ENCODE results near the gene ANKMY1.

ANKMY1 gene

DNA sequence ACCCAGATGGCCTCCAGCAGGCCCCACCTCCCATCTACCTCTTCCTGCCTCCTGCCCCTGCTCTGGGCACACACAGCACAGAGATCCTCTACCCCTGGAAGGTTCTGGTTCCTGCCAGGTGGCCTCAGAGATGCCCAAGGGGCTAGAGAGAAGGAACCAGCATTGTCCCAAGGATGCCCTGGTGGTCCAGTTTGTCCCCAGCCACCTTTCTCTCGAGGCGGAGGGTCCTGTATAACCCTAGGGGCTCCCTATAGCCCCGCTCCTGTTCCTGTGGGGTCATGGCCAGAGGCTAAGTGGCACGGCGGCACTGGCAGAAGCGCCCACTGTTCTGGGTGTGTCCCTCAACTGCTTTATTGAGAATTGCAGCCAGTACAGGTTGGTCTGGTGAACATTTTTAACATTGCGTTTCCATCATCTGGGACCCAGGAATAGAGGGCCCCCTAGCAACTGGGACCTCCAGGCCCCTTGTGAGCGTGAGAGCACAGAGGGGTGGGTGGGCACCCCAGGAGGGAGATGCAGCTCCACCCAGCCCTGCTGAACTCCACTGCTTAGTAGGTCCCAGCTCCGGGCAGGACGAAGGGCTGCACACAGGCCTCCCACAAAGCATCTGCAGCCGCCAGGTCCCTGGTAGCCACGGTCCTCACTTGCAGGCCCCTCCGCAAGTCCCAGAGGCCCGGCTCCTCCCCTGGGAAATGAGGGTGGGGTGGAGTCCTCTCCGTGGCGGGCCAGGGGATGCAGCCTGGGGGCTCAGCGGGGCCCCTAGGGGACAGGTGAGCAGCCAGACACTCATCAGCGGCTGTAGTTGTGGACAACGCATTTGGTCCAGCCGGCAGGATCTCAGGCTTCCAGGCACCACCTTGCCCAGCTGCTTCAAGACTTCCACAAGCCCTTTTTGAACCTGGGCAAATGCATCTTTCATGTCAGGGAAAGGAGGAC is 89.2 kb downstream of the ANKMY1 start:
- no peak for DNase-seq

DNA sequence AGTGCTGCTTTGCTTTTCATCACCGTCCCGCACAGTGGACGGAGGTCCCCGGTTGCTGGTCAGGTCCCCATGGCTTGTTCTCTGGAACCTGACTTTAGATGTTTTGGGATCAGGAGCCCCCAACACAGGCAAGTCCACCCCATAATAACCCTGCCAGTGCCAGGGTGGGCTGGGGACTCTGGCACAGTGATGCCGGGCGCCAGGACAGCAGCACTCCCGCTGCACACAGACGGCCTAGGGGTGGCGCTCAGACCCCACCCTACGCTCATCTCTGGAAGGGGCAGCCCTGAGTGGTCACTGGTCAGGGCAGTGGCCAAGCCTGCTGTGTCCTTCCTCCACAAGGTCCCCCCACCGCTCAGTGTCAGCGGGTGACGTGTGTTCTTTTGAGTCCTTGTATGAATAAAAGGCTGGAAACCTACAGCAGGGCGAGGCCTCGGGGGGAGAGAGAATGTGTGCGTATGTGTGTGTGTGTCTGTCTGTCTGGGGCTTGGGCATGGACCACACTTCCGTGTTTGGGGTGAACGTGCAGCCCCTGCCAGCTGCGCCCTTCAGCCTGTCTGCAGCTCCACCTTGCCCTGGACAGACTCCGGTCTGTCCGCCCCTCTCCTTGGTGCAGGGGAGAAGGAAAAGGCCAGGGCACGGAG is 90.0 kb downstream of the ANKMY1 start:
- DNase-seq: no peak

DNA sequence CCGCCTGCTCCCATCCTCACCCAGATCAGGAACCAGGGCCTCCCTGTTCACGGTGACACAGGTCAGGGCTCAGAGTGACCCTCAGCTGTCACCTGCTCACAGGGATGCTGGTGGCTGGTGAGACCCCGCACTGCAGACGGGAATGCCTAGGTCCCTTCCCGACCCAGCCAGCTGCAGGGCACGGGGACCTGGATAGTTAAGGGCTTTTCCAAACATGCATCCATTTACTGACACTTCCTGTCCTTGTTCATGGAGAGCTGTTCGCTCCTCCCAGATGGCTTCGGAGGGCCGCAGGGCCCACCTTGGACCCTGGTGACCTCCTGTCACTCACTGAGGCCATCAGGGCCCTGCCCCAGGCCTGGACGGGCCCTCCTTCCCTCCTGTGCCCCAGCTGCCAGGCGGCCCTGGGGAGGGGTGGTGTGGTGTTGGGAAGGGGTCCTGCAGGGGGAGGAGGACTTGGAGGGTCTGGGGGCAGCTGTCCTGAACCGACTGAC is 90.6 kb downstream of the ANKMY1 start:
- no peak for DNase-seq

DNA sequence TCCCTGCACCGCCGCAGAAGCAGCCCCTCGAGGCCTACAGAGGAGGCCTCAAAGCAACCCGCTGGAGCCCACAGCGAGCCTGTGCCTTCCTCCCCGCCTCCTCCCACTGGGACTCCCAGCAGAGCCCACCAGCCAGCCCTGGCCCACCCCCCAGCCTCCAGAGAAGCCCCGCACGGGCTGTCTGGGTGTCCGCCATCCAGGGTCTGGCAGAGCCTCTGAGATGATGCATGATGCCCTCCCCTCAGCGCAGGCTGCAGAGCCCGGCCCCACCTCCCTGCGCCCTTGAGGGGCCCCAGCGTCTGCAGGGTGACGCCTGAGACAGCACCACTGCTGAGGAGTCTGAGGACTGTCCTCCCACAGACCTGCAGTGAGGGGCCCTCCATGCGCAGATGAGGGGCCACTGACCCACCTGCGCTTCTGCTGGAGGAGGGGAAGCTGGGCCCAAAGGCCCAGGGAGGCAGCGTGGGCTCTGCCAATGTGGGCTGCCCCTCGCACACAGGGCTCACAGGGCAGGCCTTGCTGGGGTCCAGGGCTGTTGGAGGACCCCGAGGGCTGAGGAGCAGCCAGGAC is 91.1 kb downstream of the ANKMY1 start:
- no peak for DNase-seq

DNA sequence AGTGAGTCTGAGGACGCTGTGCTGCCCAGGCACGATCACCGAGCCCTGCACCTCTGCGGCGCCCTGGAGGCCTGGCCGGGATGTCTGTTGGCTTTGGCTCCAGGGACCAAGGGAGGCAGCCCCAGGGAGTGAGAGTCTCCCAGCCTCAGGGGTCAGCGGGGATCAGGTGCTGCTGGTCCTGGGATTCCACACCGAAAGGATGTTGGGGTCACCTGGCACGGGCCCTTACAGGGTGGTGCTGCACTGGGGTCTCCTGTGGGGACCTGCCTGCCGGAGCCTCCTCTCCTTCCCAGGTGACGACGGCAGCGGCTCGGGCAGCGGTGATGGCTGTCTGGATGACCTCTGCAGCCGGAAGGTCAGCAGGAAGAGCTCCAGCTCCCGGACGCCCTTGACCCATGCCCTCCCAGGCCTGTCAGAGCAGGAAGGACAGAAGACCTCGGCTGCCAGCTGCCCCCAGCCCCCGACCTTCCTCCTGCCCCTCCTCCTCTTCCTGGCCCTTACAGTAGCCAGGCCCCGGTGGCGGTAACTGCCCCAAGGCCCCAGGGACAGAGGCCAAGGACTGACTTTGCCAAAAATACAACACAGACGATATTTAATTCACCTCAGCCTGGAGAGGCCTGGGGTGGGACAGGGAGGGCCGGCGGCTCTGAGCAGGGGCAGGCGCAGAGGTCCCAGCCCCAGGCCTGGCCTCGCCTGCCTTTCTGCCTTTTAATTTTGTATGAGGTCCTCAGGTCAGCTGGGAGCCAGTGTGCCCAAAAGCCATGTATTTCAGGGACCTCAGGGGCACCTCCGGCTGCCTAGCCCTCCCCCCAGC is 91.8 kb downstream of the ANKMY1 start:
- DNase-seq: no peak

DNA sequence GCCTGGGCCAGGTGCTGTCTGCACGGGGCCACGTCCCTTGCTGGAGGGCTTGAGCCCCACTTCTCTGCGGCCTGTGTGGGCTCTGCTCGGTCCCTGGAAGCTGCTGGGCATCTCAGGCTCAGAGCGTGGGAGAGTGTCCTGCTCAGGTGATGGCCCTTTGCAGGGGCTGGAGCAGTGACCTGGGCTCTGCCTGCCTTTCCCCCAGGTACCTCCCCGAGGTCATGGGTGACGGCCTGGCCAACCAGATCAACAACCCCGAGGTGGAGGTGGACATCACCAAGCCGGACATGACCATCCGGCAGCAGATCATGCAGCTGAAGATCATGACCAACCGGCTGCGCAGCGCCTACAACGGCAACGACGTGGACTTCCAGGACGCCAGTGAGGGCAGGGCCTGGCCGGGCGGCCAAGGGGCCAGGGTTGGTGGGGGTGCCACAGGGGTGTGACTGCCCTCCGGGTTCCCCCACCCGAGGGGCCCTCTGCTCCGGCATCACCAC is 92.5 kb downstream of the ANKMY1 start:
- no peak for DNase-seq

DNA sequence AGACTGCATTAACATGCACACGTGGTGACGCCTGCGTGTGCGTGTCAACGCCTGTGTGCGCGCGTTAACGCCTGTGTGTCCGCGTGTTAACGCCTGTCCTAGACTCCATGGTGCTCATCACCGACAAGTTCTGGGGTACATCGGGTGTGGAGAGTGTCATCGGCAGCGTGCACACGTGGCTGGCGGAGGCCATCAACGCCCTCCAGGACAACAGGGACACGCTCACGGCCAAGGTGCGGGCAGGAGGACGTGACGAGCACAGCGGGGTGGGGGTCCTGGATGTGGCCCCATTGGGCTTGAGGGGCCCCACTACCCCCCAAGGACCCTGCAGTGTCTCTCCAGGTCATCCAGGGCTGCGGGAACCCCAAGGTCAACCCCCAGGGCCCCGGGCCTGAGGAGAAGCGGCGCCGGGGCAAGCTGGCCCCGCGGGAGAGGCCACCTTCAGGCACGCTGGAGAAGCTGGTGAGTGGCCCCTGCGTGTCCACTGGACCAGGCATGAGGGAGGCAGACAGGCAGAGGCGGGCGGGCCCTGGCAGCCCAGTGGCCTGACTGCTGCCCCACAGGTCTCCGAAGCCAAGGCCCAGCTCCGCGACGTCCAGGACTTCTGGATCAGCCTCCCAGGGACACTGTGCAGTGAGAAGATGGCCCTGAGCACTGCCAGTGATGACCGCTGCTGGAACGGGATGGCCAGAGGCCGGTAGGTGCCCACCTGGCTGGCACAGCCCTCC is 93.1 kb downstream of the ANKMY1 start:
- DNase-seq: no peak

DNA sequence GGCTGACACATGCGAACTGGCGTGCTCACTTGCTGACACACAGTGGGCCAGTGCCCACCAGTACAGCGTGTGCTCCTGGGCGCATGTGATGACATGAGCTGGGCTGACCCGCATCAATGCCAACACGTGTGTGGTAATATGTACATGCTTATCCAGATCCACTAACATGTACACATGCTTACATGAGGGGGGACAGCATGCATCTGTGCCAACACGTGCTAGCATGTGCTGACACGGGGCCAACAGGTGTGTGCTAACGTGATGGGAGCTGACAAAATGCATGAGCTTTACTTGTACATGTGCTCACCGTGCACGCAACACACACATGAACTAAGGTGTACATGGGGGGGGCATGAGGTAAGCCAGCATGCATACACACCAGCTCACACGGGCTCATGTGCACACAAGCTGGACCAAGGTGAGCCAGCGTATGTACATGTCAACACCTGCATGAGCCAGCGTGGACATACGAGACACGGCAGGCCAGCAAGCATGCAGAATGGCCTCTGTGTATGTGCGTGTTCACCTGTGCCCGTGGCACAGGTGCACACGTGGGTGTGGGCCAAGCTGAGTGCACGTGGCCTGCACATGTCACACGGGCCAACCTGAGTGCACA is 93.8 kb downstream of the ANKMY1 start:
- no peak for DNase-seq

DNA sequence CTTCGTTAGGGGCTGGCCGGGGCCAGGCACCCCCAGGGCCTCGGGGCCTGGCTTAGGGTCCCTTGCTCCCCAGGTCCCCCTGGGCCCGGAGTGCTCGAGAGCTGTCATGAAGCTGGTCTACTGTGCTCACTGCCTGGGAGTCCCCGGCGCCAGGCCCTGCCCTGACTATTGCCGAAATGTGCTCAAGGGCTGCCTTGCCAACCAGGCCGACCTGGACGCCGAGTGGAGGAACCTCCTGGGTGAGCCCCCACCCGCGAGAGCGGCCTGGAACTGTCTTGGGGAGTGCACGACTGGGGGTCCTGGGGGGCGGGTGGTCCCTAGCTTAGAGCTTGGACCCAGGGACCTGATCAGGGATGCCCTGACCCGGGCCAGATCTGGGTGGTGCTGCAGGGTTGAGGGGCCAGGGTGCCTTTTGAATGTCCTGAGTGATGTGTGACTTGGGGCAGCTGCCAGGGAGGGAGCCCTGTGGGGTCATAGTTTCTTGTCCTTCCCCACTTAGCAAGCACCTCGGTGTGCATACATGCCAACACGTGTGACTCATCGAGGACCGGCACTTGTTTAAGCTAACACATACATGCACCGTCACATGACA is 94.4 kb downstream of the ANKMY1 start:
- DNase-seq: no peak

DNA sequence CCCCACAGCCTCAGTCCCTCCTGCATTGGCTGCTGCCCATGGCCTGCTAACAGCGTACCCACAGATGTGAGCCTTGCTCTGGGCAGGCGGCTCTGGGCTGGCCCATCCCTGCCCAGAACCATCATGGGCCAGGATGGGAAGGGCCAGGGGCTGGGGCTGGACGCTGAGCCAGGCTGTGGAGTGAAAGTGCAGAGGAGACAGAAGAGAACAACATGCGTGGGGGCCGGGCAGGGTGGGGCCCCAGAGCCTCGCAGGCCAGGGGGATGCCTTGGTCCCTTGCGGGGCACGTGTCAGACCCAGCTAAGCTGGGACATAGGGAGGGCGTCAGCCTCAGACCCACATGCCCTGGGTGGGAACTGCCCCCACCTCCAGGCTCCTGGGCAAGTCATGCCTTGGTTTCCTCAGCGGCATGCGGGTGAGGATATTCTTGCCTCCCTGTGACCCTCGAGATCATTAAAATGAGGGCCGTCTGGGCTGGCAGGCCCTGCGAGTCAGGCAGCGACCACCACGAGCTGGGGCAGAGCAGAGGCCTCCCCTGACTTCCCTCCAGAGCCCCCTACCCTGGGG is 95.0 kb downstream of the ANKMY1 start:
- DNase-seq: no peak

DNA sequence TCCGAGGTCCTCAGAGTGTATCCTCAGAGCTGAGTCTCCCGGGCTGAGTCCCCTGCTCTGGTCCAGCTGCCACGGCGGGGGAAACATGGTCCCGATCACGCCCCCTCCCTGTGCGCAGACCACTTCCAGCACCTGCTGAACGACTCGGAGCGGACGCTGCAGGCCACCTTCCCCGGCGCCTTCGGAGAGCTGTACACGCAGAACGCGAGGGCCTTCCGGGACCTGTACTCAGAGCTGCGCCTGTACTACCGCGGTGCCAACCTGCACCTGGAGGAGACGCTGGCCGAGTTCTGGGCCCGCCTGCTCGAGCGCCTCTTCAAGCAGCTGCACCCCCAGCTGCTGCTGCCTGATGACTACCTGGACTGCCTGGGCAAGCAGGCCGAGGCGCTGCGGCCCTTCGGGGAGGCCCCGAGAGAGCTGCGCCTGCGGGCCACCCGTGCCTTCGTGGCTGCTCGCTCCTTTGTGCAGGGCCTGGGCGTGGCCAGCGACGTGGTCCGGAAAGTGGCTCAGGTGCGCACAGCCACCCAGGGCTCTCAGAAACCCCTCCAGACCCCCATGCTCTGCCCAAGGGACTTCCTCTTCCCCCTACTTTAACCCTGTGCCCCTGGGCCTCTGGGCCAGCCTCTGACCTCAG is 95.6 kb downstream of the ANKMY1 start:
- DNase-seq: no peak

DNA sequence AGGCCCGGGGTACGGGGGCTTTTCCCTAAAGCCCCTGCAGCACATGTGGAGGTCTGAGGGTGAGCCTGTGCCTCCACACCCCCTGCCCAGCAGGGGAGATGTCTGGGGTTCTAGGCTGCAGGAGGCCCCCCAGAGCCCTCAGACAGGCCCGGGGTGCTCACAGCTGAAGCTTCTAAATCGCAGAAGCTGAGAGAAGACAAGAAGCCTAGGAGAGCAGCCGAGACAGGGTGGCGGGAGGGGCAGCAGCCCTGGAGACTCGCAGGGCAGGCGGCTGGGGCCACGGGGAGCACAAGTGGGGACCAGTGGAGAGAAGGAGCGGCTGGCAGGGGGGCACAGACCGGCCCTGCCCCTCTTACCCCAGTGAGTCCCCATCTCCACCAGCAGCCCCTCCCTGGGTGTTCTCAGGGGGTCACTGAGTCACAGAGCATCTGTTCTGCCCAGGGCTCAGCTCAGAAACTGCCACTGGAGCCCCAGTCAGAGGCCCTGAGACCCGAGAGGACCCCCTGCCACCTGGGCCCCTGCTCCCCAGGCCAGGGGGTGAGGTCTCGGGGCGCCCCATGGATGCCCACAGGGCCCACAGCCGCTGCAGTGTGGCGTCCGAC is 96.2 kb downstream of the ANKMY1 start:
- DNase-seq: no peak

DNA sequence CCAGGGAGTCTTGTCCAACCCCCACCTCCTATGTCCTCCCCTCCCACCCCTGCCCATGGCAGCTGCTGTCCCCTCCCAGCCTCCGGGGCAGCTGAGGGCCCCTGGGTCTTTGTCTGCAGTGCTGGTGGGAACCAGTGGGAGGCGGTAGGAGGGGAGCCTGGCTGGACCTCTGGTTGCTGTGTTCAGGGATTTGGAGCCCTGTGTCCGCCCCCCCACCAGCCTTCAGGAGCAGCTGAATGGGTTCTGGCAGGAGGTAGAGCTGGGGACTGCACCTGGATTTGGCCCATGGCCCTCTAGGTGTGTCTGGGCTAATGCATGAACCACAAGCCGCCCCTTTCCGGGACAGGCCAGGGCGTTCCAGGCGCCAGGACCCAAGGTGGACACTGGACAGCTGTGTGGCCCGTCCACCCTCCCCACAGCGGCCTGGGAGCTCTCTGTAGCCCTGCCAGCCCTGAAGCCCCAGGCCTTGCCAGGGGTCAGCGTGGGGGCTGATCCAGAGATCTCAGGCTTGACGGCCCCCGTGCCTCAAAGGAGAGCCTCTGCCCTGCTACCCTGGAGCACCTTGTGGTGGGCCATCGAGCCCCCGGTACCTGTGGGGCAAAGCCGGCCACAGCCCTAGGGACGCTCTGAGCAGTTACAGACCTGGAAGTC is 96.9 kb downstream of the ANKMY1 start:
- no peak for DNase-seq

DNA sequence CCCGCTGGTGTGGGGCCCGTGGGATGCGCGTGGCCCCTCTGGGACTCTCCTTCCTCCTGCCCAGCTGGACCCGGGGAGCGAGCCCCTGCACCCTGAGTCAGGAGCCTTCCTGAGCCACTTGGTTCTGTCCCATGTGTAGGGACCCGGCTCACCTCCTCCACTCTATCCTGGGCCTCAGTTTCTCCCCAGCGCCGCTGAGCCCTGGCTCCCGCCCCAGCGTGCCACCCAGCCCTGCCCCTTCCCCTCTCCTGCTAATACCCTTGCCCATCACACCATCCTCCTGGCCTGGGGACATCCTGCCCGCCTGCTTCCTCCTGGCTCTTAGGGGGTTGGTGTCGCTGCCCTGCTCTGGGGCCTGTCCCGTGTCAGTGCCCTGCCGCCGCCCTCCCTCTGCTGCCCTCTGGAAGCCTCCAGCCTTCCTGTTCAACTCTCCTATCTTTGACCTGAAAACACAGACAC is 97.5 kb downstream of the ANKMY1 start:
- no peak for DNase-seq

DNA sequence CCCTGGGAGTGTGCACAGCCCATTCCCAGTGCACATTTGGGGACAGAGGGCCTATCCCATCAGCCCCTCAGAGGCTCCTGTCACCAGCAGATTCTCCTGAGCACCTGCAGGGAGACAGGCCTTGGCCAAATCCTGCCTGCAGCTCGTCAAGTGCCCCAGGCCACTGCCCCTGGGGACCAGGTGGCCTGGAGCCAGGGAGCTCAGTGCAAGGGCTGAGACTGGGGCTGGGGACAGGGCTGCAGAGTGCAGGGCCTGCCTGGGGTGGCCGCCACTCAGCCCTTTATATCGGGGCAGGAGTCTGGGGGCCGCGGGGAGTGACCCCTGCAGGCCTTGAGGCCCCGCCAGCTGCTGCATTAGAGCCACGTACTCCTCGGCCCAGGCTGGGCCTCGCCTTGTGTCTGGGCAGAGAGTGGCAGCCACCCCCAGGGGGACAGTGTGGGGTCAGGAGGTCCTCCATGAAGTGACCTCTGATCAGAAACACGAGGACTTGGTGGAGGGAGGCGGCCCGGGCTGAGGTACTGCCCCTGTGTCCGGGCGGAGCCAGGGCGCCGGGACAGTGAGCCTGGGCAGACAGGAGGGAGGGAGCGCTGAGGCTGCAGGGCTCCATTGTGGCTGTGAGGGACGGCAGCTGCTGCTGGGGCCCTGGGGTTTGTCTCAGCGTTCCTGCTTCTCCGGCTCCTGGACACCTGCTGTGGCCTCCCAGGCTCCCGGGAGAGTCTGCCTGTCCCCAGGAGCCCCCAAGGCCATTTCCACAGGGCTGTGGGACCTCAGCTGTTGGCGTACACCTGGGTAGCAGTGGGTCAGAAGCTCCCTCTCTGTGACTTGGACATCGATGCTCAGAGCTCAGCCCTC is 98.2 kb downstream of the ANKMY1 start:
- no peak for DNase-seq

DNA sequence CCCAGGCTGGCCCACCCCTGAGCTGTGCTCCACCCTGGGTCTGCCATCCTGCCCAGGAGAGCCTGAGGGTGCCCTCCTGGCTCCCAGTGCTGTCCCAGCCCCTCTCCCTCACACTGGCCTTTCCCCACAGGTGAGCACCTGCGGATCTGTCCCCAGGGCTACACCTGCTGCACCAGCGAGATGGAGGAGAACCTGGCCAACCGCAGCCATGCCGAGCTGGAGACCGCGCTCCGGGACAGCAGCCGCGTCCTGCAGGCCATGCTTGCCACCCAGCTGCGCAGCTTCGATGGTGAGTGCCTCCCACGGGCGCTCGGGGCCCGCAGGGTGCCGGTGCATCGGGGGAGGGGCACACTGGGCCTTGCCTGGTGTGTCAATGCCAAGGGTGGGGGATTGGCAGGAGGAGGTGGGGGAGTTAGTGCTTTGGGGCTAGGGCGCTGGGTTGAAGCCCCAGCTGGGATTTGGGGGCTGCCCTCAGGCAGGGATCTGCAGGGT is 98.8 kb downstream of the ANKMY1 start:
- DNase-seq: no peak

DNA sequence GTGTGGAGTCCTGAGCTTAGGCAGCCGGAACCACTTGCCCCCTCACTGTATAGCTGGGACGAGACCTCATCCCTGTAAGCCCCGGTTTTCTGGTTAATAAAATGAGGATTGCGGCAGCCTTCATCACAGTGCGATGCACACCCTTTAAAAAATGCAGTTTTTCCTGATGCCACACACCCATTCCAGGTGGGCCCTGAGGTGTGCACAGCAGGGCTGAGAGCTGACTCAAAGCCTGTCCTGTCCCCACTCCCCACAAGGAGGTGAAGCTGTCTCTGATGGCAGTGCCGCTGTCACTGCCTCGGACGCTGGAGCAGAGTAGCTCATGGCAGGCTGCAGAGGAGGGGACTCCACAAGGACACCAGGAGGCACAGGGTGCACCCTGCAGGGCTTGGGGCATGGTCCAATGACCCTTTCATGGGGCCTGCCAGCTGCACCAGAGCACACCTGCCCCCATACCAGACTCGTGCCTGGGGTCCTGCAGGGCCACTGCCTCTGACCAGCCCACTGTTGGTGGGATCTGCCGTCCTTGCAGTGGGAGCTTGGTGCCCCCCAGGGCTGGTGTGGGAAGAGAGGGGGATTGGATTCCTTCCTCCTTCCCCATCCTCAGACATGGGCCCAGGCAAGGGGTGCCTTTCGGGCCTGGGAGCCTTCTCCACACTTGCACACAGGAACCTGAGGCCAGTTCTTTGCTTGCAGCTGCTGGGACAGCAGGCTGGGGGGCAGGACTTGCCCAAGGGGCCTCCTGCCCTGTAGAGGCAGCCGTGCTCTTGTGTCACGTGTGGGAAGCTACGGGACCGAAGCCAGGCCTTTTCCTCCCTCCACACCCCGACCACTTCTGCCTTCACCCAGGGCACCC is 99.5 kb downstream of the ANKMY1 start:
- DNase-seq: no peak

All from DMS 273 treated with DMSO at 0.1 percent for 48 hours (cell line).